ENCODE results near the gene ZBTB7B.

The ZBTB7B gene

DNA sequence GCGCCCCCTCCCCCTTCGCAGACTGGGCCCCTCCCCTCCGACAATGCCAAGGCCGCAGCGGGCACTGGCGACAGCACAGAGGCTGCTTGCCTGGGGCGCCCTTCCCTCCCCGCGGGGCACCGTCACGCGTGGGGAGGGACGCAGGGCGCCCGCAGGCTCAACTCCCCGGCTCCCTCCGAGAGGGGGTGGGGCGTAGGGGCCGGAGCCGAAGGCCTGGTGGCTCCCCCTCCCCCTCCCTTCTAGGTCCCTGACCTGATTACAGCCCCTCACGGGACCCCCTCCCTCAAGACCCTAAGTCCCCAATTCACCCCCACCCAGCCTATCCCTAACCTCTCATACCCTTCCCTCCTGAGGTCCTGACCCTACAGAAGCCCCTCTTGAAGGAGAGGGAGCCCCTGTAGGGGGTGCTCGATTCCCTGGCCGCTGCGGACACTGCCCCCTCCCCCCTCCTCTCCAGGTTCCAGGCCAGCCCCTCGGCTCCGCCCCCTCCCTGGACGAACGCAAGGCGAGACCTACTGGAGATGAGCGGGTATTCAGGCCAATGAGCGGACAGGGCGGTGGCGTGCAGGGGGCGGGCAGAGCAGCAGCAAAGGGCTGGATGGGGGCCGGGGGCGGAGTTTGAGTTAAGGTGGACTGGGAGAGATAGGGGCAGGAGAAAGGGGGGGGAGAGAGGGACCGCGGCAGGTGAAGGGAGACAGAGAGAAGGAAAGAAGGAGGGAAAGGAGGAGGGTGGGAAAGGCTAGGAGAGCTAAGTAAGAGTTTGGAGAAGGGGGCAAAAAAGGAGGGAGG, 733 bp upstream of the ZBTB7B start:
- no peaks in the 10 kb centered on the region for H3K79me2 ChIP-seq (ENCODE audit: insufficient read depth, low read length)
- H3K4me1 ChIP-seq (ENCODE audit: insufficient read depth, low read length, severe bottlenecking), result peaks cover 49% of the 10 kb centered on the region
- peak overlapping the region; percentile 87 for H3K4me2 ChIP-seq (ENCODE audit: low read length)

DNA sequence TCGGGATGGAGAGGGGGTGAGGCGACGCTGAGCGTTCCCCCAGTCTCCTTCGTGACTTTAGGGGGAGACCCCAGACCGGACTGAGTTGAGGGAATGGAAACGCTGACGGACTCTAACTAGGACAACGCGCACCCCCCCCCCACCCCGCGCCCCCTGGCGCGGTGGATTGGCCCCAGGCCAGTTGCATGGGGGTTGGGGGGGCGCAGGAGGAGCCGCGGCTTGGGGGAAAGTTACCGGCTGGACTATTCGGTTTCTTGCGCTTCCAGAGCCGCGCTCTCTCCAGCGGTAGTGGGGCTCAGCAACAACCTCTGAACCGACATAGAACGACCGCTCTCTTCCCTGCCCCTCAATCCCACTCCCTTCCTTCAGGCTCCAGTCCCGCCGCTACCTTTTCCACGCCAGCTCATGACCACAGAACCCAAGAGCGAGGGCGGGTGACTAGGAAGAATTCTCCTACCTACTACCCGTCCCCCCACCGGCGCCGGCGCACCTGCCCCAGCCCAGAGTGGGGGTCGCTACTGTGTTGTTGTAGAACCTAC, 694 bp downstream of the ZBTB7B start:
- Histone ChIP-seq H4K20me1 (ENCODE audit: insufficient read depth, low read length) (no peaks in the 10 kb centered on the region), H3K9me3 (ENCODE audit: low read length) (no peaks in the 10 kb centered on the region), H3K4me3 (ENCODE audit: low read depth, low read length, poor library complexity, severe bottlenecking) (peak overlapping the region; percentile 90), H3K9me2 (ENCODE audit: low read depth, low read length) (no peaks in the 10 kb centered on the region), H3K36me3 (ENCODE audit: insufficient read depth, low read length) (no peaks in the 10 kb centered on the region), H2AFZ (ENCODE audit: low read length) (no peak overlapping the region), H3F3A (ENCODE audit: insufficient read depth, low read length) (peaks cover 4% of the 10 kb centered on the region; the same call in 1 of the 2 replicates), H3K4me2 (ENCODE audit: low read length) (peak overlapping the region; percentile 99), H3K4me1 (ENCODE audit: insufficient read depth, low read length, severe bottlenecking) (peaks cover 49% of the 10 kb centered on the region), H3K27me3 (ENCODE audit: insufficient read depth, low read length) (no peaks in the 10 kb centered on the region), H3K27ac (ENCODE audit: low read depth, low read length, poor library complexity, severe bottlenecking) (peak overlapping the region; percentile 69), H3K79me2 (ENCODE audit: insufficient read depth, low read length) (no peaks in the 10 kb centered on the region), H3K9ac (ENCODE audit: low read length) (peak overlapping the region; percentile 93)
- no peak for TF ChIP-seq EZH2 (IDR thresholded peaks at IDR 0.05; ENCODE audit: borderline replicate concordance, low read length)
- TF ChIP-seq, protein P1, sequence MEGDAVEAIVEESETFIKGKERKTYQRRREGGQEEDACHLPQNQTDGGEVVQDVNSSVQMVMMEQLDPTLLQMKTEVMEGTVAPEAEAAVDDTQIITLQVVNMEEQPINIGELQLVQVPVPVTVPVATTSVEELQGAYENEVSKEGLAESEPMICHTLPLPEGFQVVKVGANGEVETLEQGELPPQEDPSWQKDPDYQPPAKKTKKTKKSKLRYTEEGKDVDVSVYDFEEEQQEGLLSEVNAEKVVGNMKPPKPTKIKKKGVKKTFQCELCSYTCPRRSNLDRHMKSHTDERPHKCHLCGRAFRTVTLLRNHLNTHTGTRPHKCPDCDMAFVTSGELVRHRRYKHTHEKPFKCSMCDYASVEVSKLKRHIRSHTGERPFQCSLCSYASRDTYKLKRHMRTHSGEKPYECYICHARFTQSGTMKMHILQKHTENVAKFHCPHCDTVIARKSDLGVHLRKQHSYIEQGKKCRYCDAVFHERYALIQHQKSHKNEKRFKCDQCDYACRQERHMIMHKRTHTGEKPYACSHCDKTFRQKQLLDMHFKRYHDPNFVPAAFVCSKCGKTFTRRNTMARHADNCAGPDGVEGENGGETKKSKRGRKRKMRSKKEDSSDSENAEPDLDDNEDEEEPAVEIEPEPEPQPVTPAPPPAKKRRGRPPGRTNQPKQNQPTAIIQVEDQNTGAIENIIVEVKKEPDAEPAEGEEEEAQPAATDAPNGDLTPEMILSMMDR (IDR thresholded peaks at IDR 0.05; ENCODE audit: low read length), result no peak

More for the DNA sequence above, 733 bp upstream of the ZBTB7B start:
- peak overlapping the region; percentile 83 for H3K27ac ChIP-seq (ENCODE audit: low read depth, low read length, poor library complexity, severe bottlenecking)
- H2AFZ ChIP-seq (ENCODE audit: low read length), result no peak overlapping the region
- no peak for TF ChIP-seq EZH2 (IDR thresholded peaks at IDR 0.05; ENCODE audit: borderline replicate concordance, low read length)
- TF ChIP-seq, protein P1 (IDR thresholded peaks at IDR 0.05; ENCODE audit: low read length), result peak; percentile 55
- H3K4me3 ChIP-seq (ENCODE audit: low read depth, low read length, poor library complexity, severe bottlenecking), result peak overlapping the region; percentile 72
- peak overlapping the region; percentile 61 for H3K9ac ChIP-seq (ENCODE audit: low read length)
- no peaks in the 10 kb centered on the region for H3K36me3 ChIP-seq (ENCODE audit: insufficient read depth, low read length)
- H3K9me2 ChIP-seq (ENCODE audit: low read depth, low read length), result no peaks in the 10 kb centered on the region
- no peaks in the 10 kb centered on the region for H4K20me1 ChIP-seq (ENCODE audit: insufficient read depth, low read length)
- H3F3A ChIP-seq (ENCODE audit: insufficient read depth, low read length), result peaks cover 4% of the 10 kb centered on the region; the same call in 1 of the 2 replicates
- no peaks in the 10 kb centered on the region for H3K9me3 ChIP-seq (ENCODE audit: low read length)
- no peaks in the 10 kb centered on the region for H3K27me3 ChIP-seq (ENCODE audit: insufficient read depth, low read length)

- peak overlapping the region; percentile 90 for H3K4me3 ChIP-seq (ENCODE audit: low read depth, low read length, poor library complexity, severe bottlenecking)
- peaks cover 4% of the 10 kb centered on the region; the same call in 1 of the 2 replicates for H3F3A ChIP-seq (ENCODE audit: insufficient read depth, low read length)
- no peaks in the 10 kb centered on the region for H3K9me3 ChIP-seq (ENCODE audit: low read length)
- H3K36me3 ChIP-seq (ENCODE audit: insufficient read depth, low read length), result no peaks in the 10 kb centered on the region
- peak overlapping the region; percentile 69 for H3K27ac ChIP-seq (ENCODE audit: low read depth, low read length, poor library complexity, severe bottlenecking)
- no peak overlapping the region for H2AFZ ChIP-seq (ENCODE audit: low read length)
- H3K27me3 ChIP-seq (ENCODE audit: insufficient read depth, low read length), result no peaks in the 10 kb centered on the region
- H3K4me1 ChIP-seq (ENCODE audit: insufficient read depth, low read length, severe bottlenecking), result peaks cover 47% of the 10 kb centered on the region
- no peaks in the 10 kb centered on the region for H3K79me2 ChIP-seq (ENCODE audit: insufficient read depth, low read length)
- H3K9me2 ChIP-seq (ENCODE audit: low read depth, low read length), result no peaks in the 10 kb centered on the region
- peak overlapping the region; percentile 93 for H3K9ac ChIP-seq (ENCODE audit: low read length)
- no peak for TF ChIP-seq EZH2 (IDR thresholded peaks at IDR 0.05; ENCODE audit: borderline replicate concordance, low read length)
- TF ChIP-seq, protein P1 (IDR thresholded peaks at IDR 0.05; ENCODE audit: low read length), result no peak
- H3K4me2 ChIP-seq (ENCODE audit: low read length), result peak overlapping the region; percentile 99
- H4K20me1 ChIP-seq (ENCODE audit: insufficient read depth, low read length), result no peaks in the 10 kb centered on the region
Observed at GRCh38 chr1:155003766-155004351, 1.3 kb downstream of the ZBTB7B start.
